Transverse colon (tissue), 4 donors: Measurements from ENCODE around the gene RDX. TPM values are rescaled to one million over a fixed set of nuclear protein-coding genes. Genes with fewer than 3 reads are reported as not detected.

Experiments
- DNase-seq: peaks from one replicate; pipeline ENCODE4 v3.0.0-alpha.2; 2019
- H3K27ac ChIP-seq, 4 donors: fragments of 200-600 bp; sonication (generic); 2 replicates each; pipeline ENCODE4 v1.5.1; 2016 to 2018; ENCODE audit warnings: inconsistent platforms in 4 of 4
- H3K27me3 ChIP-seq: fragments of 200-600 bp; sonication (generic); 2 replicates; pipeline ENCODE4 v1.5.1; 2017; ENCODE audit warnings: inconsistent platforms
- H3K36me3 ChIP-seq, 4 donors: fragments of 200-600 bp; sonication (generic); 2 replicates each; pipeline ENCODE4 v1.5.1; 2017 to 2019; ENCODE audit warnings: inconsistent platforms in 4 of 4
- H3K4me1 ChIP-seq, 4 donors: fragments of 200-600 bp; sonication (generic); 2 replicates each; pipeline ENCODE4 v1.5.1; 2017 to 2020; ENCODE audit warnings: inconsistent platforms in 4 of 4
- H3K4me3 ChIP-seq, 4 donors: fragments of 200-600 bp; sonication (generic); 1 replicate in 1 of 4; 2 replicates in 3 of 4; pipeline versions ENCODE4 v1.5.1 to v1.6.1; 2017 to 2019; ENCODE audit warnings: inconsistent platforms in 4 of 4
- H3K9me3 ChIP-seq, 2 donors: fragments of 200-600 bp; sonication (generic); 2 replicates each; pipeline ENCODE4 v1.5.1; 2017 to 2019; ENCODE audit warnings: inconsistent platforms in 2 of 2
- CTCF ChIP-seq, 5 experiments: fragments of 200-600 bp in 3 of 5; fragments of 450-650 bp in 2 of 5; sonication (generic) in 3 of 5; IDR thresholded peaks; 1 replicate in 2 of 5; 2 replicates in 3 of 5; pipeline ENCODE4 v1.5.1; 2016 to 2017; ENCODE audit warnings: antibody characterized with exemption in 5 of 5, inconsistent platforms in 3 of 5, mild to moderate bottlenecking in 2 of 5, moderate library complexity in 1 of 5
- EP300 ChIP-seq: sonication (generic); formaldehyde crosslinking; IDR thresholded peaks from one replicate; pipeline ENCODE4 v1.6.1; 2017; ENCODE audit warnings: antibody characterized with exemption, low read depth
- POLR2A ChIP-seq: fragments of 450-650 bp; IDR thresholded peaks from one replicate; pipeline ENCODE4 v1.6.1; 2016; ENCODE audit warnings: antibody characterized with exemption, mild to moderate bottlenecking, moderate library complexity
- POLR2AphosphoS5 ChIP-seq, 3 donors: sonication (generic); formaldehyde crosslinking; IDR thresholded peaks; one replicate each; pipeline ENCODE4 v1.6.1; 2016; ENCODE audit warnings: antibody characterized with exemption in 3 of 3
- WGBS, 2 donors: methylation state at CpG; one replicate each; pipeline ENCODE4 v1.1.5; 2018; ENCODE audit warnings: low coverage in 1 of 2; 5-methylcytosine and 5-hydroxymethylcytosine counted together
- in situ Hi-C, 4 donors: fragments of 200-750 bp; cut with MboI; loops; one replicate each; pipeline versions ENCODE4 v1.15.0 to v1.15.1; 2017; ENCODE audit warnings: low sequenced_read_pairs in 3 of 4, low pct_ligation_motif_present in 1 of 4, low pct_unique_long_range_greater_than_20kb in 1 of 4
- intact Hi-C: fragments of 100-400 bp; cut with DNase I; formaldehyde crosslinking; loops from one replicate; pipeline ENCODE4 v1.15.1; 2023; ENCODE audit warnings: low total_unique reads
- total RNA-seq, 4 donors: library from RNA; depleted of rRNA; stranded (reverse); fragments of >200 nt; gene quantifications; one replicate each; pipeline ENCODE4 v1.1.0, GENCODE V29; 2016

The RDX gene
- total RNA-seq, 4 donors from 2014 or later, result 16.8 to 34.8 (median 21.9) TPM

GRCh38 chr11:110318638-110319404 is 22.4 kb upstream of the RDX start:
- intact Hi-C loops (no loop called here), in situ Hi-C loops (no loop called here)
- no peaks in the 10 kb centered on the region for H3K9me3 ChIP-seq
- H3K27me3 ChIP-seq, result peaks cover 29% of the 10 kb centered on the region
- DNase-seq, result no peak
- 78 to 83% methylated on average over 1 of the region's 1 CpG for WGBS, 2 donors
- no peak for TF ChIP-seq CTCF (IDR thresholded peaks at IDR 0.05)
- no peak for TF ChIP-seq POLR2A
- TF ChIP-seq POLR2AphosphoS5 (IDR thresholded peaks at IDR 0.05), result no peak
- no peak for TF ChIP-seq EP300
- H3K27ac ChIP-seq, result no peak overlapping the region
- no peaks in the 10 kb centered on the region for H3K36me3 ChIP-seq
- no peak overlapping the region for H3K4me3 ChIP-seq
- H3K4me1 ChIP-seq, result no peaks in the 10 kb centered on the region

- Histone ChIP-seq H3K36me3 (no peaks in the 10 kb centered on the region), H3K27ac (no peak overlapping the region), H3K4me1 (no peaks in the 10 kb centered on the region), H3K27me3 (peaks cover 40% of the 10 kb centered on the region), H3K4me3 (no peak overlapping the region), H3K9me3 (no peaks in the 10 kb centered on the region)
- intact Hi-C loops (no loop called here), in situ Hi-C loops (no loop called here)
- no peak for DNase-seq
- TF ChIP-seq CTCF (IDR thresholded peaks at IDR 0.05) (no peak), POLR2AphosphoS5 (IDR thresholded peaks at IDR 0.05) (no peak), POLR2A (no peak)
- 34 to 36% methylated on average over 3 of the region's 3 CpGs for WGBS, 2 donors
These were observed 21.1 kb upstream of the RDX start for GRCh38 chr11:110317516-110317932.

GRCh38 chr11:110314366-110315095 is 18.1 kb upstream of the RDX start:
- 88 to 100% methylated on average over 1 to 9 of the region's 9 CpGs for WGBS, 2 donors
- Histone ChIP-seq H3K9me3 (no peaks in the 10 kb centered on the region), H3K27me3 (peaks cover 55% of the 10 kb centered on the region), H3K4me3 (no peak overlapping the region), H3K36me3 (no peaks in the 10 kb centered on the region), H3K27ac (no peak overlapping the region), H3K4me1 (no peaks in the 10 kb centered on the region)
- no peak for DNase-seq
- TF ChIP-seq POLR2AphosphoS5 (IDR thresholded peaks at IDR 0.05) (no peak), EP300 (no peak), CTCF (IDR thresholded peaks at IDR 0.05) (no peak), POLR2A (no peak)
- intact Hi-C loops, result no loop called here
- in situ Hi-C loops, result no loop called here

GRCh38 chr11:110312670-110313069 is 16.3 kb upstream of the RDX start:
- intact Hi-C loops, result no loop called here
- Histone ChIP-seq H3K4me3 (no peak overlapping the region), H3K36me3 (no peaks in the 10 kb centered on the region), H3K27me3 (peaks cover 62% of the 10 kb centered on the region), H3K9me3 (no peaks in the 10 kb centered on the region), H3K27ac (no peak overlapping the region), H3K4me1 (no peaks in the 10 kb centered on the region)
- in situ Hi-C loops, result no loop called here
- TF ChIP-seq CTCF (IDR thresholded peaks at IDR 0.05), result no peak
- no peak for TF ChIP-seq POLR2AphosphoS5 (IDR thresholded peaks at IDR 0.05)
- TF ChIP-seq EP300, result no peak
- TF ChIP-seq POLR2A, result no peak
- DNase-seq, result no peak
